GM18508 (cell line): ENCODE data around the gene ALOX5AP.

Experiments used
- ATAC-seq: cut with Tn5 transposase; IDR thresholded peaks from one replicate; pipeline ENCODE4 v1.9.1; 2021; ENCODE audit warnings: moderate number of reproducible peaks; ENCODE audit not compliant: insufficient read depth, unreplicated experiment

Gene ALOX5AP

GRCh38 chr13:30735025-30735871, at the start of gene ALOX5AP:
TSS of gene ALOX5AP (plus strand) at chr13:30735543. CDS start at chr13:30735606, 63 bp downstream.
- ATAC-seq, result peak; percentile 56

GRCh38 chr13:30685987-30686386, 49.4 kb upstream of the ALOX5AP start:
- ATAC-seq, result no peak

- ATAC-seq, result no peak
Measured at GRCh38 chr13:30687601-30688000, 47.7 kb upstream of the ALOX5AP start.

- no peak for ATAC-seq
Measured at GRCh38 chr13:30689752-30690151, 45.6 kb upstream of the ALOX5AP start.

GRCh38 chr13:30690282-30691188, 44.8 kb upstream of the ALOX5AP start:
- ATAC-seq, result no peak

- ATAC-seq, result no peak
Measured at GRCh38 chr13:30692113-30692512, 43.2 kb upstream of the ALOX5AP start.

- ATAC-seq, result no peak
Measured at GRCh38 chr13:30696278-30697176, 38.8 kb upstream of the ALOX5AP start.

- ATAC-seq, result no peak
Measured at GRCh38 chr13:30697177-30697953, 38.0 kb upstream of the ALOX5AP start.

- ATAC-seq, result no peak
Measured at GRCh38 chr13:30697996-30698401, 37.3 kb upstream of the ALOX5AP start.

- no peak for ATAC-seq
Measured at GRCh38 chr13:30698488-30699005, 36.8 kb upstream of the ALOX5AP start.

- ATAC-seq, result no peak
Measured at GRCh38 chr13:30700364-30700763, 35.0 kb upstream of the ALOX5AP start.

- ATAC-seq, result no peak
Measured at GRCh38 chr13:30702006-30702405, 33.3 kb upstream of the ALOX5AP start.

- no peak for ATAC-seq
Measured at GRCh38 chr13:30704596-30704995, 30.7 kb upstream of the ALOX5AP start.

- no peak for ATAC-seq
Measured at GRCh38 chr13:30705680-30706079, 29.7 kb upstream of the ALOX5AP start.

GRCh38 chr13:30708541-30708940, 26.8 kb upstream of the ALOX5AP start:
- no peak for ATAC-seq

- ATAC-seq, result no peak
Measured at GRCh38 chr13:30710442-30710841, 24.9 kb upstream of the ALOX5AP start.

GRCh38 chr13:30711375-30711774, 24.0 kb upstream of the ALOX5AP start:
- no peak for ATAC-seq

GRCh38 chr13:30711837-30712236, 23.5 kb upstream of the ALOX5AP start:
- ATAC-seq, result no peak
